OCI-LY3 (cell line): ENCODE measurements around the gene ZNF778.
"Not testable (repeated sequence)": the region's sequence is repeated elsewhere in the genome, so short reads cannot be mapped to it uniquely, and the experiment has no call there.

Experiments used
- H2AFZ ChIP-seq: fragments of 200-600, 300-600 bp; shearing (Covaris generic); 2 replicates; pipeline ENCODE4 v1.6.0; 2014; ENCODE audit warnings: antibody characterized with exemption, low read depth, low read length
- H3K27ac ChIP-seq: fragments of 200-600, 300-600 bp; sonication (generic); 2 replicates; pipeline ENCODE4 v1.5.1; 2014; ENCODE audit warnings: mild to moderate bottlenecking, low read length, moderate library complexity, mixed read lengths
- H3K27me3 ChIP-seq: fragments of 200-600, 300-600 bp; sonication (generic); 2 replicates; pipeline ENCODE4 v1.6.1; 2014; ENCODE audit warnings: low read depth, low read length, mixed read lengths
- H3K36me3 ChIP-seq: fragments of 200-600, 300-600 bp; sonication (generic); replicated peaks from 2 replicates; pipeline ENCODE3; 2014; ENCODE audit warnings: low read depth, low read length, mixed read lengths
- H3K4me1 ChIP-seq: fragments of 300-600, 200-600 bp; sonication (generic); 2 replicates; pipeline ENCODE4 v1.6.1; 2014; ENCODE audit warnings: low read length, mixed read lengths
- H3K4me2 ChIP-seq: fragments of 200-600, 300-600 bp; sonication (generic); 2 replicates; pipeline ENCODE4 v1.6.1; 2014; ENCODE audit warnings: low read length, mixed read lengths
- H3K4me3 ChIP-seq: fragments of 300-600, 200-600 bp; sonication (generic); 2 replicates; pipeline ENCODE4 v1.5.1; 2014; ENCODE audit warnings: antibody characterized with exemption, mild to moderate bottlenecking, low read length, moderate library complexity
- H3K79me2 ChIP-seq: fragments of 300-600, 200-600 bp; shearing (Covaris generic); 2 replicates; pipeline ENCODE4 v1.6.1; 2014; ENCODE audit warnings: mild to moderate bottlenecking, low read length, mixed read lengths
- H3K9ac ChIP-seq: fragments of 300-600, 200-600 bp; shearing (Covaris generic); 2 replicates; pipeline ENCODE4 v1.6.0; 2014; ENCODE audit warnings: mild to moderate bottlenecking, low read length, moderate library complexity
- H3K9me3 ChIP-seq: fragments of 200-600, 300-600 bp; shearing (Covaris generic); 2 replicates; pipeline ENCODE4 v1.6.1; 2014; ENCODE audit warnings: low read length, mixed read lengths; ENCODE audit not compliant: insufficient read depth
- H4K20me1 ChIP-seq: fragments of 200-600, 300-600 bp; sonication (generic); 2 replicates; pipeline ENCODE4 v1.6.1; 2016; ENCODE audit warnings: low read length, mixed read lengths; ENCODE audit not compliant: insufficient read depth
- EZH2phosphoT487 ChIP-seq: fragments of 200-600 bp; shearing (Covaris generic); IDR thresholded peaks from 2 replicates; pipeline ENCODE4 v1.6.1; 2018; ENCODE audit warnings: antibody characterized with exemption, mixed run types, low read depth
- TF ChIP-seq, protein P1 (sequence below): fragments of 200-600, 300-600 bp; sonication (generic); IDR thresholded peaks from 2 replicates; pipeline ENCODE4 v1.5.1; 2014; ENCODE audit warnings: antibody characterized with exemption, low read length, low read depth

Gene ZNF778

GRCh38 chr16:89183975-89184676, 33.4 kb upstream of the ZNF778 start:
- H3K9me3 ChIP-seq: no peaks in the 10 kb centered on the region
- H3K79me2 ChIP-seq: no peaks in the 10 kb centered on the region
- H3K36me3 ChIP-seq: no peaks in the 10 kb centered on the region
- no peaks in the 10 kb centered on the region for H3K4me1 ChIP-seq
- TF ChIP-seq, protein P1, sequence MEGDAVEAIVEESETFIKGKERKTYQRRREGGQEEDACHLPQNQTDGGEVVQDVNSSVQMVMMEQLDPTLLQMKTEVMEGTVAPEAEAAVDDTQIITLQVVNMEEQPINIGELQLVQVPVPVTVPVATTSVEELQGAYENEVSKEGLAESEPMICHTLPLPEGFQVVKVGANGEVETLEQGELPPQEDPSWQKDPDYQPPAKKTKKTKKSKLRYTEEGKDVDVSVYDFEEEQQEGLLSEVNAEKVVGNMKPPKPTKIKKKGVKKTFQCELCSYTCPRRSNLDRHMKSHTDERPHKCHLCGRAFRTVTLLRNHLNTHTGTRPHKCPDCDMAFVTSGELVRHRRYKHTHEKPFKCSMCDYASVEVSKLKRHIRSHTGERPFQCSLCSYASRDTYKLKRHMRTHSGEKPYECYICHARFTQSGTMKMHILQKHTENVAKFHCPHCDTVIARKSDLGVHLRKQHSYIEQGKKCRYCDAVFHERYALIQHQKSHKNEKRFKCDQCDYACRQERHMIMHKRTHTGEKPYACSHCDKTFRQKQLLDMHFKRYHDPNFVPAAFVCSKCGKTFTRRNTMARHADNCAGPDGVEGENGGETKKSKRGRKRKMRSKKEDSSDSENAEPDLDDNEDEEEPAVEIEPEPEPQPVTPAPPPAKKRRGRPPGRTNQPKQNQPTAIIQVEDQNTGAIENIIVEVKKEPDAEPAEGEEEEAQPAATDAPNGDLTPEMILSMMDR: no peak
- no peak for TF ChIP-seq EZH2phosphoT487
- no peaks in the 10 kb centered on the region for H4K20me1 ChIP-seq
- H2AFZ ChIP-seq: no peak overlapping the region
- H3K4me3 ChIP-seq: no peak overlapping the region
- no peak overlapping the region for H3K9ac ChIP-seq
- no peak overlapping the region for H3K27ac ChIP-seq
- H3K27me3 ChIP-seq: no peaks in the 10 kb centered on the region
- no peak overlapping the region for H3K4me2 ChIP-seq

GRCh38 chr16:89184677-89184932, 32.9 kb upstream of the ZNF778 start:
- no peaks in the 10 kb centered on the region for H3K27me3 ChIP-seq
- no peak overlapping the region for H3K27ac ChIP-seq

GRCh38 chr16:89184933-89185794, 32.3 kb upstream of the ZNF778 start:
- no peaks in the 10 kb centered on the region for H3K36me3 ChIP-seq
- no peak overlapping the region for H2AFZ ChIP-seq
- H3K27ac ChIP-seq: no peak overlapping the region
- H3K79me2 ChIP-seq: no peaks in the 10 kb centered on the region
- no peaks in the 10 kb centered on the region for H4K20me1 ChIP-seq
- H3K4me2 ChIP-seq: no peak overlapping the region
- no peaks in the 10 kb centered on the region for H3K27me3 ChIP-seq
- H3K9me3 ChIP-seq: no peaks in the 10 kb centered on the region
- H3K4me1 ChIP-seq: no peaks in the 10 kb centered on the region
- H3K4me3 ChIP-seq: no peak overlapping the region
- no peak overlapping the region for H3K9ac ChIP-seq
- TF ChIP-seq, protein P1: no peak
- no peak for TF ChIP-seq EZH2phosphoT487

More at GRCh38 chr16:89184677-89184932, 32.9 kb upstream of the ZNF778 start:
- Histone ChIP-seq H3K4me3 (no peak overlapping the region), H3K36me3 (no peaks in the 10 kb centered on the region), H3K9me3 (no peaks in the 10 kb centered on the region), H3K79me2 (no peaks in the 10 kb centered on the region), H3K9ac (no peak overlapping the region), H3K4me2 (no peak overlapping the region), H4K20me1 (no peaks in the 10 kb centered on the region), H3K4me1 (no peaks in the 10 kb centered on the region), H2AFZ (no peak overlapping the region)
- TF ChIP-seq, protein P1: no peak
- no peak for TF ChIP-seq EZH2phosphoT487

- not testable (repeated sequence) for H3K36me3 ChIP-seq, H3K4me3 ChIP-seq, H3K9ac ChIP-seq, H3K4me1 ChIP-seq, H3K27ac ChIP-seq, H3K79me2 ChIP-seq, H3K4me2 ChIP-seq, H2AFZ ChIP-seq, H3K9me3 ChIP-seq, H4K20me1 ChIP-seq, H3K27me3 ChIP-seq
Observed at GRCh38 chr16:89185887-89186592, 31.5 kb upstream of the ZNF778 start.

- H3K27me3 ChIP-seq, H3K9ac ChIP-seq, H3K79me2 ChIP-seq, H3K4me2 ChIP-seq, H3K9me3 ChIP-seq, H4K20me1 ChIP-seq, H2AFZ ChIP-seq, H3K36me3 ChIP-seq, H3K4me3 ChIP-seq, H3K27ac ChIP-seq, H3K4me1 ChIP-seq: not testable (repeated sequence)
Observed at GRCh38 chr16:89186593-89187031, 30.9 kb upstream of the ZNF778 start.
